Body of pancreas (tissue), 4 donors: Measurements from ENCODE around the gene WDPCP.

Experiments used
- POLR2A ChIP-seq, 3 donors: fragments of 450-650 bp; IDR thresholded peaks; one replicate each; pipeline ENCODE4 v1.6.1; 2016; ENCODE audit warnings: antibody characterized with exemption in 3 of 3, mild to moderate bottlenecking in 2 of 3
- TF ChIP-seq, protein P1 (sequence below), 7 experiments: fragments of 450-650 bp in 4 of 7; fragments of 200-600 bp in 3 of 7; sonication (generic) in 3 of 7; IDR thresholded peaks; one replicate each; pipeline ENCODE4 v1.5.1; 2016 to 2019; ENCODE audit warnings: antibody characterized with exemption in 7 of 7

DNA sequence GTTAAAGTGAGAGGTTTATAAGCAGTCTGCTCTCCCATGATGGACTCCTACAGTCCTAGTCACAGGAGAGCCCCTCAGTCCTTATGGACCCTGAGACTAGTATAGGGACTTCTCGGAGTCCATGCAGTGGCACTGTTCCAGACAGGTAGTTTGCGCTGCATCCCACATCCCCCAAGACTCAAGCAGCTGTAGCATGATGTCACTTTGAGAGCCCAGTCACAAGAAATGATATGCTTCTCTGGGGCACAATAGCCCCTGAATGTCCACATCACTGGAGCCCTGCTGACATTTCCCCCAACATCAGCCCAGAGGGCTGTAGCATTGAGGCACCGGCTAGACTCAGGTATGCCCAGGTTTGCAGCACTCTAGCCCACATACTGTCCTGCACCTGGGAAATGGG lies 317.6 kb downstream of the WDPCP start:
- TF ChIP-seq, protein P1, sequence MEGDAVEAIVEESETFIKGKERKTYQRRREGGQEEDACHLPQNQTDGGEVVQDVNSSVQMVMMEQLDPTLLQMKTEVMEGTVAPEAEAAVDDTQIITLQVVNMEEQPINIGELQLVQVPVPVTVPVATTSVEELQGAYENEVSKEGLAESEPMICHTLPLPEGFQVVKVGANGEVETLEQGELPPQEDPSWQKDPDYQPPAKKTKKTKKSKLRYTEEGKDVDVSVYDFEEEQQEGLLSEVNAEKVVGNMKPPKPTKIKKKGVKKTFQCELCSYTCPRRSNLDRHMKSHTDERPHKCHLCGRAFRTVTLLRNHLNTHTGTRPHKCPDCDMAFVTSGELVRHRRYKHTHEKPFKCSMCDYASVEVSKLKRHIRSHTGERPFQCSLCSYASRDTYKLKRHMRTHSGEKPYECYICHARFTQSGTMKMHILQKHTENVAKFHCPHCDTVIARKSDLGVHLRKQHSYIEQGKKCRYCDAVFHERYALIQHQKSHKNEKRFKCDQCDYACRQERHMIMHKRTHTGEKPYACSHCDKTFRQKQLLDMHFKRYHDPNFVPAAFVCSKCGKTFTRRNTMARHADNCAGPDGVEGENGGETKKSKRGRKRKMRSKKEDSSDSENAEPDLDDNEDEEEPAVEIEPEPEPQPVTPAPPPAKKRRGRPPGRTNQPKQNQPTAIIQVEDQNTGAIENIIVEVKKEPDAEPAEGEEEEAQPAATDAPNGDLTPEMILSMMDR (IDR thresholded peaks at IDR 0.05), result no peak
- TF ChIP-seq POLR2A (IDR thresholded peaks at IDR 0.05), result no peak
